Uterus (tissue), 2 donors: ENCODE results near the gene BRD3.

Experiments
- CTCF ChIP-seq, 4 experiments: fragments of 200-600 bp in 2 of 4; fragments of 450-650 bp in 2 of 4; sonication (generic) in 2 of 4; IDR thresholded peaks; one replicate each; pipeline ENCODE4 v1.5.1; 2016 to 2019; ENCODE audit warnings: antibody characterized with exemption in 4 of 4, mild to moderate bottlenecking in 2 of 4, moderate library complexity in 1 of 4
- POLR2A ChIP-seq, 2 donors: fragments of 450-650 bp; IDR thresholded peaks; one replicate each; pipeline ENCODE4 v1.6.1; 2016; ENCODE audit warnings: antibody characterized with exemption in 2 of 2, mild to moderate bottlenecking in 1 of 2, moderate library complexity in 1 of 2

- TF ChIP-seq CTCF (IDR thresholded peaks at IDR 0.05) (no peak), POLR2A (IDR thresholded peaks at IDR 0.05) (no peak)
Measured at GRCh38 chr9:134063571-134064450, 4.0 kb downstream of the BRD3 start.
